Medulla oblongata (tissue), 1 donor: ENCODE data around the gene AHDC1.
"Not testable (repeated sequence)": the region's sequence is repeated elsewhere in the genome, so short reads cannot be mapped to it uniquely, and the experiment has no call there.

ENCODE experiments used
- DNase-seq: peaks from one replicate; pipeline ENCODE4 v3.0.0-alpha.2; 2015; ENCODE audit errors: extremely low spot score

AHDC1 gene

DNA sequence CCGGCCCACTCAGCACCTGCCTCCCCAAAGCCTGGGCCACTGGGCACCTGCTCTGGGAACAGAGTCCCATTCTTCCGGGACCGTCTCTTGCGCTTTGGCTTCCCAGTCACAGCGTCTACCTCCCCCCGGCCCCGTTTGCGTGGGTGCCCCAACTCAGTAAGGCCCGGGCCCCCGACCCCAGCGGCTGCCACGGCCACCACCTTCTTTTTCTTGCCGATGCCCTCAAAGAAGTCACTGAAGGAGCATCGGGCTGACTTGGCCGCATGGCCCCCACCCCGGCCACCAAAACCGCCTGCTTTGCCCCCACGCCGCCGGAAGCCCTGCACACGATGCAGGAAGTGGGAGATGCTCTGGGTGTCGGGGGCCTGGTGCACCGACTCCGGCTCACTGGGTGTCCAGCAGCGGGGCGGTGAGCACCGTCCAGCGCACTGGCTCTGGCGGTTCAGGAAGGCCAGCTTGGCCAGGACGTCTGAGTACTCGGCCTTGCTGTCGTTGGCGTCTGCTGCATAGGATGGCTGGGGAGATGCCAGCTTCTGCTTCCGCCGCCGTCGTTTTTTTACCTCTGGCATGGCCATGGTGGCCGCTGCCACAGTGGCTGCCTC, 54.0 kb downstream of the AHDC1 start:
- DNase-seq: no peak

DNA sequence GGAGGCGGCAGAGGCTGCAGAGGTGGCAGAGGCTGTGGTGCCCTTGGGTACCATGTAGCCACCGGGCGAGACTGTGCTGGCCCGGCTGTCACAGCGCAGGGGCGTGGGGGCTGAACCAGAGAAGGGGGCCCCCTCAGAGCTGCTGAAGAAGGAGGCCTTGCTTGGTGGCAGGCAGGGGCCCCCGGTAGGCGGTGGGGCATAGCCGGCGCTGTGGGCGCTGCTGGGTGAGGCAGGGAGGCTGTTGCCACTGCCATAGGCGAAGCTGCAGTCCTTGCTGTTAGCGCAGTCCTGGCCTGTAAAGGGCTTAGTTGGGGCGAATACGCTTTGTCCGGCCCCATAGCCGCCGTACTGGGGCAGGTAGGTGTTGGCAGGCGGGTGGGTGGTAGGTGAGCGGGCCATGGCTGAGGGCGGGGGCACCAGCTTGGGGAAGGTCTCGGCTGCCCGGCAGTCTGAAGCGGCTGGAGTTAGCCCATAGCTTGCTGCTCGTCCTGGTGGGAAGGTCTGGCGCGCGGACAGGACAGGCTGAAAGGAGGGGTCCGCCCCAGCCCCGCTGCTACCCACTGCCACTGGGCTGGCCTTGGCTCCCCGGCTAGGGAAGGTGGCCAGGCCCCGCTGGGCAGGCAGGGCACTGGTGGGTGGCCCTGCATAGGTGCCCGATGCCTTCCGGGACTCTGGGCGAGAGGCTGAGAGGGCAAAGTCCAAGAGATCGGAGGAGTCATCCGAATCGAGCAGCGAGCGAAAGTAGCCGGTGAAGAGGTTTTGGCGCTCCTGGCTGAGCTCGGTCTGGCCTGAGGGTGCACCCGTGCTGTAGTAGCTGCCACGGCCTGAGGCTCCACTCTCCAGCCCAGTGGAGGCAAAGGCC, 54.9 kb downstream of the AHDC1 start:
- DNase-seq: no peak

- no peak for DNase-seq
Measured at GRCh38 chr1:27548136-27548853, 55.6 kb downstream of the AHDC1 start.

- DNase-seq: no peak
Measured at GRCh38 chr1:27547220-27548116, 56.5 kb downstream of the AHDC1 start.

DNA sequence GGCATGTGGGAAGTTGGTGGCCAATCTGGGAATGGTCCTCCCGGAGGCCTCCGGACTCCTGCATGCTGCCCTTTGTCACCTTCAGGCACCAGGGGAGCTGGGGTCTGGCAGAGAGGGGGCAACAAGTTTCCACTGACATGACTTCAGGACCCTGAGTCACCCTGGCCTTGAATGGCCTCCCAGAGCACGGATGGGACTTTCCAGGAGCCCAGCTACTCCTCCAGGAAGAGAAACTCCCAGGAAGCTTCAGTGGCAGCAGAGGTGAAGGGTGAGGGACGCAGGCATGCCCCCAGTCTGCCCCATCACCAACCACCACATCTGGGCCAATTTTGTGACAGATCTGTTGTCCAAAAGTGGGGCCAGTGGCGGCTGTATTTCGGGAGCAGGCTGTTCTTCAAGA, 58.1 kb downstream of the AHDC1 start:
- DNase-seq: no peak

- no peak for DNase-seq
Measured at GRCh38 chr1:27545271-27545670, 58.7 kb downstream of the AHDC1 start.

- no peak for DNase-seq
Measured at GRCh38 chr1:27544834-27545233, 59.1 kb downstream of the AHDC1 start.

DNA sequence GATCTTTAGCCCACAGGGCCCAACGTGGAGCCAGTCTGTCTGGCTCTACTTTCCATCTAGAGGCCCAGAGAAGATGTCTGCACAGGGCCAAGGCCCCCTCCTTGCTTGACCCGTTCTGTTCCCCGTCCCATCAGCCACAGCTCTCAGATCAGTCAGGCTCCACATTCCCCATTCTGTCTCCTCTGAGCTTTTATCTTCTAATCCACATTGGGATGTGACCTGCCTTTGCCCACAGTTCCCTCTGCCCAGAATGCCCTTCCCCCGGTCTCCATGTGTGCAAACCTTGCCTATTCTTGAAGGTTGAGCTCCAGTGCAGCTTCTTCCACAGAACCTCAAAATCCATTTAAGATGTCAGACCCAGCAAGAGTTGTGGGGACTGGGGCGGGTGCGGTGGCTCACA, 60.7 kb downstream of the AHDC1 start:
- no peak for DNase-seq

DNA sequence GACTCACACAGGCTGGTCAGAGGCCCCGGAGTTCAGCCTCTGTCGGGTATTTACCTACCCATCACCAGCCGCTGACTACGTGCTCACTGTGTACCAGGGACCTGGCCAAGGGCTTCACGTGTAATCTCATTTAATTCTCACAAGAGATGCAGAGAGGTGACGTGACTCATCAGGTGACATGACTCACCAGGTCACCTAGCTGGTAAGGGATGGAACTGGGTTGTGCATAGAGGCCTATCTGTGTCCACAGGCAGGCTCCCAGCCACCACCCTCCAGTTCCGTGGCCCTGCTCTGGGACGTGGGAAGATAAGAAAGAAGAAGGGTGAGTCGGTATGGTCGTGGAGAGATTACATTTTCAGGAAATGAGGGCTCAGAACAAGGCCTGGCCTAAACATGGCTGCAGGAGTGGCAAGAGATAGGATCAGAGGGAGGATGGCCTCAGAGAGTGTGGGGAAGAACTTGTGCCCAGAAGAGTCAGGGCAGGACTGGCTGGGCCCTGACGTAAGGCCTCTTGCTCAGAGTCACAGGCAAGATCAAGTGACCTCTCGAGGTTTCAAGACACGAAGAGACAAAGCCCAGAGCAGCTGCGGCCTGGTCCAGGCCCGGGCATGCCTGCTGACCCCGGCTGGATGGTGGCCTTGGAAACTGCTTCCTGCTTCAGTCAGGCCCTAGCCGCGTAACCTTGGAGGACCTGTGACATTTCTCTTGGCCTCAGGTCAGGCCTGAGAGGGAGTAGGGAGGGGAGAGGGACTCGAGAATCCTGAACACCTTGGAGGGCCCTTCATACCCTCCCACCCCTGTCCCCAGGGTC, 61.3 kb downstream of the AHDC1 start:
- DNase-seq: no peak

DNA sequence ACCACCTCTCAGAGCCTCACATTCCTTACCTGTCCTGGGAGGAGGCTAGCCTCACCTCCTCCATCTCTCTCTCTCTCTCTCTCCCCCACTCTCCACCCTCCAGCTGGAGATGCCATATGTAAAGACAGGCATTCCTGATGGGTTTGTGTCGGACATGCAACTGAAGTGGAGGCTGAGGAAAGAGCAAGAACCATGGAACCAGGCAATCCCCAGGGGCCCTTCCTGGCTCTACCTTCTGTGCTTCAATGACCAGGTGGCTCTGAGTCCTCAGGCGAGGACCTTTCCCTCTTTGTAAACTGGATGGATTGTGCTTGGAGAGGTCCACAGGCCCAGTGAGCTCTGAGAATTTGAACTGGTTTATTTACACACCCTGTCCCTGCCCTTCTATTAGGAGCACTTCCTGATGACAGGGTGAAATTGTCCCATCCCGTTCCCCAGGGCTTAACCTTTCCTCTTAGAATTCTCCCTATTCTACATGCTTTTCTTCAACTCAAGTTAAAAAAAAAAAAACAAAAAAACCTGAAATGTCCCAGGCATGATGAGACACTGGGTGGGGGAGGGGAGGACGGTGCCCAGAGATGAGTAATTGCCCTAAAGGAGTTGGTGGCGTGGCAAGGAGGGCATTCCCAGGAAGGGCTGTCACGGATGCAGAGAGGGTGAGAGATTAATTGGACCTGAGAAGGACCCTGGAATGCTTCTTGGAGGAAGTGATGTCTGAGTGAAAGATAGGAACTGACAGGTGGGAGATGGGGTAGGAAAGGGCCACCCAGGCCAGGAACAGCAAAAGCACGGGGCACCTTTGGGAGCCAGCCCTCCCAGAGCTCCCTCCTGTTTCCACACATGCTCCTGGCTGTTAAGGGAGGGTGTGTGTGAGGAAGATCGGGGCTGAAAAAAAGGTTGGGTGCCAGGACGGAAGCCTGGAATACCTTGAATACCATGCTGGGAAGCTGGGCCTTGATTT, 63.8 kb downstream of the AHDC1 start:
- no peak for DNase-seq

DNA sequence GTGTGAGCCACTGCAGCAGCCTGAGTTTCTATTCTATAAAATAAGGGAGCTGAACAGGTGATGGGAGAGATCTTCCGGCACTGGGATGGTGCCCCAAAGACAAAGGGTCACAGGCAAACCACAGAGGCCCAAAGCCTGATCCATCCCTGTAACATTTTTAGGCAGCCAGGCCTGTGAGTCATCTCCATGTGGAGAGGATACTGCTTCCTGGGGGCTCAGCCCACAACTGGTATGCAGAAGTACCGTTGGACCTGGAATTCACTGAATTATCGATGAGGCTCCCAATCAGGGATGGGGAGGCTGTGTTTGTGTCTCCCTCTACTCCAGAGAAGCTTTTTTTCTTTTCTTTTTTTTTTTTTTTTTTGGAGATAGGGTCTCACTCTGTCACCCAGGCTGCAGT, 65.2 kb downstream of the AHDC1 start:
- no peak for DNase-seq

GRCh38 chr1:27538305-27538676, 65.7 kb downstream of the AHDC1 start:
- not testable (repeated sequence) for DNase-seq

DNA sequence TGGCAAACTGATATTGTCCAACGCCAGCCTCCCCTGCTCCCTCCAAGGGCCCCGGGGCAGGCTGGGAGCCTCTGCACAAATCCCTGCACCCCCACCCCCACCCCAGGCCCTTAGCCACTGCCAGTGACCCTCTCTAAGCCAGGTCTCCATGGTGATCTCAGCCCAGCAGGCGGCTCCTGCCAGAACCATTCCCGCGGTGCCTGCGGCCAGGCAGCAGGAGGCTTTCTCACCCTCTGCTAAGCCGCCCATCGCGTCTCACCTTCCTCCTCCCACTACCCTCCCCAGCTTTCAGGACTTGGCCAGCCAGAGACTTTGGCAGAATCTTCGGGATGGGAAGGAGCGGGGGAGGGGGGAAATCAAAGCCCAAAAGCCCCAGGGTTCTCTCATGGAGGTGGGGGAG, 67.2 kb downstream of the AHDC1 start:
- DNase-seq: peak; percentile 81

DNA sequence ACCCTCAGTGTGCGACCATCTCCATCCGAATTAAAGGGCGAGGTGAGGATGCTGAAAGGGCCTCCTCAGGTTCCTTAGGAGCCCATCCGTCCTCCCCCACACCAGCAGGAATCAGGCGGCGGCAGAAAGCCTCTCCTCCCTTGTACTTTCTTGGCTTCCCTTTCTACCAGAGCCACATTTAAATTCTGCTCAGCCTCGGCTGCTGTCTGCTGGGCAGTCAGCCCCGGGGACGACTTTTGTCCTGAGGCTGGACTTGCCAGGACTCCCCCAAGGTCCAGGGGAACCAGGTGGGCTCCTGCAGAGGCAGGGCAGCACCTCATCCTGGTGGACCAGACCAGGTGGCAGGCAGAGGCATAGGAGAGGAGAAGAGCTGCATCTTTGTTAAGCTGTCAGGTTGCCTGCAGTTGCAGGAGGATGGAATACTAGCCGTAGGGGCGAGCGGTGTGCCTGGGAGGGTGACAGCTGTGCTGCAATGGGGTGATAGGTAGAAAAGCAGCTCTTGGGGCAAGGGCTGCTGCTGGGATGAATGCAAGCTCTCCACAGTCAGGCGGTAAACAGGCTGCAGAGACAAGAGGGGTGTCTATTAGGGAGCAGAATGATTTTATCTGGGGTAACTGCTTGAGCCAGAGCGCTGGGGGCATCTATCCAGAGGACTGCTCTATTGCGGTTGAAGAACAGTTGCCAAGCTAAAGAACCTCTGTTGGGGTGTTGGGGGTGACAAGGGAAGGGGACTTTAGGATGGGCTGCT, 67.8 kb downstream of the AHDC1 start:
- DNase-seq: peak; percentile 77

DNA sequence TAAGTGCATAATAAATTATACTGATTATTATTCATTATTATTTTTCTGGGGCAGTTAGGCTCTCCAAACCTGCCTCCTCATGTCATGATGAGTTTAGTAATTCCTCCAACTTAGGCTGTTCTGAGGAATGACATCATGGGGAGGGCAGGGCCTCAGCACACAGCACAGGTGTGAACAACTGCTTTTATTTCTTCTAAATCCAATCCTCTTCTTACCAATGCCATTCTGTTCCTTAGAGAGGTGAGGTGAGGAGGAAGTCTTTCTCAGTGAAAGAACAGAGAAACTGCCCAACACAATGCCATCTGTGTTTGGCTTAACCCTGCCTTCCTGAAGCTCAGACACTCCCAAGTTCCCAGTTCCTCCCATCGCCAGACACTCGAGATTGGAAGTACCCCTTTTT, 68.6 kb downstream of the AHDC1 start:
- DNase-seq: no peak

- no peak for DNase-seq
Measured at GRCh38 chr1:27531959-27532685, 71.8 kb downstream of the AHDC1 start.

DNA sequence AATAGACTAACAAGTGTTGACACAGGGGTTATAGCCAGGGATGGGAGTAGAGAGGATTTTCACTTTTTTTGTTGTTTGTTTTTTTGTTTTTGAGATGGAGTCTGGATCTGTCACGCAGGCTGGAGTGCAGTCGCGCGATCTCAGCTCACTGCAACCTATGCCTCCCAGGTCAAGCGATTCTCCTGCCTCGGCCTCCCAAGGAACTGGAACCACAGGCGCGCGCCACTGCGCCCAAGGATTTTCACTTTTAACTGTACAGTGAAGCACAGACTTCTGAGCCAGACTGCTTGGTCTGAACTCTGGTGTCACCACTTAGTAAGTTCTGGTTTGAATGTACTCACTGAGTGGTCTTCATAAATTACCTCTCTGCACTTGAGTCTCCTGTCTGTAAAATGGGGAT, 73.8 kb downstream of the AHDC1 start:
- DNase-seq: no peak

DNA sequence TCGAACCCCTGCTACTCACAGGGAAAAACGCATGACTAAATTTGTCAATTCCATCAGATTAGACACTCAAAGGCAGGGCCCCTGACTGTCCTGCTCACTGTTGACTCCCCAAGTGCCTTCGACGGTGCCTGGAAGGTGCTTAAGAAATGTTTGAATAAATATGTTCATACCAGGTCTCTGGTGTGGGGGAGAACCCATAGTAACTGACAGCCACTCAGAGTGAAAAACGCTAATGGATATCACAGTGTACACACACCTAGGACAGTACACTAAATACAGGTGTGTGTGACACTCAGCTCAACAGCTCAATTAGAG, 74.3 kb downstream of the AHDC1 start:
- no peak for DNase-seq
